ENCODE measurements around the gene PTCHD1.

DNA sequence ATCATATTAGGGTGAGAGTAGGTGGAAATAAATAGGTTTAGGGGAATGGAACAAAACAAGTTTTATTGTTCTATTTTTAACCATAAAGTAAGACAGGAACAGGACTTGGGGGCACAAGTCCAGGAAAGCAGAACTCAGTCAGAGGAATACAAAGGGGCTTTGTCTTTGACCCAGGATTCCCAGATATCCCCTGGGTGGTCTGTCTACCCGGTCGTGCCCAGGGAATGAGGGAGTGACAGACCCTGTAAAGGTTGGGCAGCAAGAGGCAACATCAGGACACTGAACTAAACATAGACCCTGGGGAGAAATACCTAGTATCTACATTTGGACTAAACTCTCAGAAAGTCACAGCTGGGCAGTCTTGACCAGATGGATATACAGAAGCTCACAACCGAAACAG lies 50.6 kb downstream of the PTCHD1 start:
- TF ChIP-seq CTCF (IDR thresholded peaks at IDR 0.05; ENCODE audit: poor library complexity, severe bottlenecking) = no peak
- TF ChIP-seq EP300 (conservative IDR thresholded peaks at IDR 0.05; ENCODE audit: poor library complexity, severe bottlenecking) = no peak
- TF ChIP-seq EZH2 (IDR thresholded peaks at IDR 0.05; ENCODE audit: borderline replicate concordance, insufficient read depth, low read length, poor library complexity, severe bottlenecking) = no peak
- no peak for TF ChIP-seq POLR2AphosphoS5 (IDR thresholded peaks at IDR 0.05)
- no peak for TF ChIP-seq MXI1 (conservative IDR thresholded peaks at IDR 0.05; ENCODE audit: poor library complexity, severe bottlenecking)
- TF ChIP-seq REST (IDR thresholded peaks at IDR 0.05; ENCODE audit: borderline replicate concordance) = no peak
- no peak for TF ChIP-seq TAF1 (IDR thresholded peaks at IDR 0.05; ENCODE audit: low read depth)
- no peak for TF ChIP-seq SMC3 (conservative IDR thresholded peaks at IDR 0.05; ENCODE audit: poor library complexity)
- TF ChIP-seq RAD21 (conservative IDR thresholded peaks at IDR 0.05) = no peak
